ENCODE data around the gene MED26.

The MED26 gene

DNA sequence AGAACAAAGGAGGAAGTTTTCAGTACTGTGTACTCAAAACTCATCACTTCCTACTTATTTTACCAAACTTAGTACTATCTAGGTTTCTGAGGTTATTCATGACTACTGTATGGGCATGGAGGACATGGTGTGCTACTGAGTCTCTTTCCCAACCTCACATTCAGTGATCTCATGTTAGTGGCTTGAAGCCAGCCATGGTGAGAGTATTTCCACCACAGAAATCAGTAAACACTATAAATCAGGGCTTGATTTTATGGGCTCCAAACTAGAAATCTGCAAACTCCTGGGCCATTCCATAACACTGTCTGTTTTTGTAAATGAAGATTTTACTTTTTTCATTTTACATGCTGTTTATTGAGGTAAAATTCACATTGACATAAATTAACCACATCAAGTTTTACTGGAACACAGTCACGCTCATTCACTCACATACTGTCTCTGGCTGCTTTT, 19.7 kb downstream of the MED26 start (continued):
- TF ChIP-seq, protein P1, sequence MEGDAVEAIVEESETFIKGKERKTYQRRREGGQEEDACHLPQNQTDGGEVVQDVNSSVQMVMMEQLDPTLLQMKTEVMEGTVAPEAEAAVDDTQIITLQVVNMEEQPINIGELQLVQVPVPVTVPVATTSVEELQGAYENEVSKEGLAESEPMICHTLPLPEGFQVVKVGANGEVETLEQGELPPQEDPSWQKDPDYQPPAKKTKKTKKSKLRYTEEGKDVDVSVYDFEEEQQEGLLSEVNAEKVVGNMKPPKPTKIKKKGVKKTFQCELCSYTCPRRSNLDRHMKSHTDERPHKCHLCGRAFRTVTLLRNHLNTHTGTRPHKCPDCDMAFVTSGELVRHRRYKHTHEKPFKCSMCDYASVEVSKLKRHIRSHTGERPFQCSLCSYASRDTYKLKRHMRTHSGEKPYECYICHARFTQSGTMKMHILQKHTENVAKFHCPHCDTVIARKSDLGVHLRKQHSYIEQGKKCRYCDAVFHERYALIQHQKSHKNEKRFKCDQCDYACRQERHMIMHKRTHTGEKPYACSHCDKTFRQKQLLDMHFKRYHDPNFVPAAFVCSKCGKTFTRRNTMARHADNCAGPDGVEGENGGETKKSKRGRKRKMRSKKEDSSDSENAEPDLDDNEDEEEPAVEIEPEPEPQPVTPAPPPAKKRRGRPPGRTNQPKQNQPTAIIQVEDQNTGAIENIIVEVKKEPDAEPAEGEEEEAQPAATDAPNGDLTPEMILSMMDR (tag by site-specific recombination; IDR thresholded peaks at IDR 0.05): no peak
- TF ChIP-seq, protein P2, sequence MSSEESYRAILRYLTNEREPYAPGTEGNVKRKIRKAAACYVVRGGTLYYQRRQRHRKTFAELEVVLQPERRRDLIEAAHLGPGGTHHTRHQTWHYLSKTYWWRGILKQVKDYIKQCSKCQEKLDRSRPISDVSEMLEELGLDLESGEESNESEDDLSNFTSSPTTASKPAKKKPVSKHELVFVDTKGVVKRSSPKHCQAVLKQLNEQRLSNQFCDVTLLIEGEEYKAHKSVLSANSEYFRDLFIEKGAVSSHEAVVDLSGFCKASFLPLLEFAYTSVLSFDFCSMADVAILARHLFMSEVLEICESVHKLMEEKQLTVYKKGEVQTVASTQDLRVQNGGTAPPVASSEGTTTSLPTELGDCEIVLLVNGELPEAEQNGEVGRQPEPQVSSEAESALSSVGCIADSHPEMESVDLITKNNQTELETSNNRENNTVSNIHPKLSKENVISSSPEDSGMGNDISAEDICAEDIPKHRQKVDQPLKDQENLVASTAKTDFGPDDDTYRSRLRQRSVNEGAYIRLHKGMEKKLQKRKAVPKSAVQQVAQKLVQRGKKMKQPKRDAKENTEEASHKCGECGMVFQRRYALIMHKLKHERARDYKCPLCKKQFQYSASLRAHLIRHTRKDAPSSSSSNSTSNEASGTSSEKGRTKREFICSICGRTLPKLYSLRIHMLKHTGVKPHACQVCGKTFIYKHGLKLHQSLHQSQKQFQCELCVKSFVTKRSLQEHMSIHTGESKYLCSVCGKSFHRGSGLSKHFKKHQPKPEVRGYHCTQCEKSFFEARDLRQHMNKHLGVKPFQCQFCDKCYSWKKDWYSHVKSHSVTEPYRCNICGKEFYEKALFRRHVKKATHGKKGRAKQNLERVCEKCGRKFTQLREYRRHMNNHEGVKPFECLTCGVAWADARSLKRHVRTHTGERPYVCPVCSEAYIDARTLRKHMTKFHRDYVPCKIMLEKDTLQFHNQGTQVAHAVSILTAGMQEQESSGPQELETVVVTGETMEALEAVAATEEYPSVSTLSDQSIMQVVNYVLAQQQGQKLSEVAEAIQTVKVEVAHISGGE (tag by site-specific recombination; conservative IDR thresholded peaks at IDR 0.05; ENCODE audit: low read depth): no peak
- TF ChIP-seq ZNF629 (tag by site-specific recombination; IDR thresholded peaks at IDR 0.05) (peak; percentile 74), HOXC10 (CRISPR knock-in tag; IDR thresholded peaks at IDR 0.05) (no peak), ZNF660 (tag by site-specific recombination; IDR thresholded peaks at IDR 0.05) (peak; percentile 84), ZNF239 (tag by site-specific recombination; IDR thresholded peaks at IDR 0.05) (no peak), ZNF16 (tag by site-specific recombination; IDR thresholded peaks at IDR 0.05; ENCODE audit: low read depth) (no peak), RBAK (tag by site-specific recombination; IDR thresholded peaks at IDR 0.05) (no peak), ZXDB (tag by site-specific recombination; IDR thresholded peaks at IDR 0.05) (peak; percentile 75), ZSCAN16 (tag by site-specific recombination; IDR thresholded peaks at IDR 0.05) (no peak), SALL2 (tag by site-specific recombination; IDR thresholded peaks at IDR 0.05; ENCODE audit: borderline replicate concordance) (no peak), ZNF514 (tag by site-specific recombination; IDR thresholded peaks at IDR 0.05) (no peak), ZNF623 (tag by site-specific recombination; IDR thresholded peaks at IDR 0.05) (no peak), ZNF155 (tag by site-specific recombination; IDR thresholded peaks at IDR 0.05) (no peak), ZNF473 (tag by site-specific recombination; IDR thresholded peaks at IDR 0.05) (no peak), ZNF600 (tag by site-specific recombination; IDR thresholded peaks at IDR 0.05) (peak; percentile 99), ZBTB7A (tag by site-specific recombination; IDR thresholded peaks at IDR 0.05; ENCODE audit: low read depth) (no peak), ZEB2 (tag by site-specific recombination; IDR thresholded peaks at IDR 0.05) (peak; percentile 84; the same call in 1 of the 2 replicates), ZNF677 (tag by site-specific recombination; IDR thresholded peaks at IDR 0.05) (no peak), GLIS1 (tag by site-specific recombination; IDR thresholded peaks at IDR 0.05) (0 out of 2 replicates have a peak, but pooled peaks have one; percentile 12), HOXA7 (CRISPR knock-in tag; IDR thresholded peaks at IDR 0.05; ENCODE audit: borderline replicate concordance) (no peak)
- TF ChIP-seq, protein P3, sequence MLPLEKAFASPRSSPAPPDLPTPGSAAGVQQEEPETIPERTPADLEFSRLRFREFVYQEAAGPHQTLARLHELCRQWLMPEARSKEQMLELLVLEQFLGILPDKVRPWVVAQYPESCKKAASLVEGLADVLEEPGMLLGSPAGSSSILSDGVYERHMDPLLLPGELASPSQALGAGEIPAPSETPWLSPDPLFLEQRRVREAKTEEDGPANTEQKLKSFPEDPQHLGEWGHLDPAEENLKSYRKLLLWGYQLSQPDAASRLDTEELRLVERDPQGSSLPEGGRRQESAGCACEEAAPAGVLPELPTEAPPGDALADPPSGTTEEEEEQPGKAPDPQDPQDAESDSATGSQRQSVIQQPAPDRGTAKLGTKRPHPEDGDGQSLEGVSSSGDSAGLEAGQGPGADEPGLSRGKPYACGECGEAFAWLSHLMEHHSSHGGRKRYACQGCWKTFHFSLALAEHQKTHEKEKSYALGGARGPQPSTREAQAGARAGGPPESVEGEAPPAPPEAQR (tag by site-specific recombination; IDR thresholded peaks at IDR 0.05): no peak
- TF ChIP-seq, protein P4, sequence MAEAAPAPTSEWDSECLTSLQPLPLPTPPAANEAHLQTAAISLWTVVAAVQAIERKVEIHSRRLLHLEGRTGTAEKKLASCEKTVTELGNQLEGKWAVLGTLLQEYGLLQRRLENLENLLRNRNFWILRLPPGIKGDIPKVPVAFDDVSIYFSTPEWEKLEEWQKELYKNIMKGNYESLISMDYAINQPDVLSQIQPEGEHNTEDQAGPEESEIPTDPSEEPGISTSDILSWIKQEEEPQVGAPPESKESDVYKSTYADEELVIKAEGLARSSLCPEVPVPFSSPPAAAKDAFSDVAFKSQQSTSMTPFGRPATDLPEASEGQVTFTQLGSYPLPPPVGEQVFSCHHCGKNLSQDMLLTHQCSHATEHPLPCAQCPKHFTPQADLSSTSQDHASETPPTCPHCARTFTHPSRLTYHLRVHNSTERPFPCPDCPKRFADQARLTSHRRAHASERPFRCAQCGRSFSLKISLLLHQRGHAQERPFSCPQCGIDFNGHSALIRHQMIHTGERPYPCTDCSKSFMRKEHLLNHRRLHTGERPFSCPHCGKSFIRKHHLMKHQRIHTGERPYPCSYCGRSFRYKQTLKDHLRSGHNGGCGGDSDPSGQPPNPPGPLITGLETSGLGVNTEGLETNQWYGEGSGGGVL (tag by site-specific recombination; IDR thresholded peaks at IDR 0.05): peak; percentile 56
- TF ChIP-seq, protein P5, sequence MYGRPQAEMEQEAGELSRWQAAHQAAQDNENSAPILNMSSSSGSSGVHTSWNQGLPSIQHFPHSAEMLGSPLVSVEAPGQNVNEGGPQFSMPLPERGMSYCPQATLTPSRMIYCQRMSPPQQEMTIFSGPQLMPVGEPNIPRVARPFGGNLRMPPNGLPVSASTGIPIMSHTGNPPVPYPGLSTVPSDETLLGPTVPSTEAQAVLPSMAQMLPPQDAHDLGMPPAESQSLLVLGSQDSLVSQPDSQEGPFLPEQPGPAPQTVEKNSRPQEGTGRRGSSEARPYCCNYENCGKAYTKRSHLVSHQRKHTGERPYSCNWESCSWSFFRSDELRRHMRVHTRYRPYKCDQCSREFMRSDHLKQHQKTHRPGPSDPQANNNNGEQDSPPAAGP (tag by site-specific recombination; IDR thresholded peaks at IDR 0.05): 0 out of 2 replicates have a peak, but pooled peaks have one; percentile 18
- TF ChIP-seq, protein P6, sequence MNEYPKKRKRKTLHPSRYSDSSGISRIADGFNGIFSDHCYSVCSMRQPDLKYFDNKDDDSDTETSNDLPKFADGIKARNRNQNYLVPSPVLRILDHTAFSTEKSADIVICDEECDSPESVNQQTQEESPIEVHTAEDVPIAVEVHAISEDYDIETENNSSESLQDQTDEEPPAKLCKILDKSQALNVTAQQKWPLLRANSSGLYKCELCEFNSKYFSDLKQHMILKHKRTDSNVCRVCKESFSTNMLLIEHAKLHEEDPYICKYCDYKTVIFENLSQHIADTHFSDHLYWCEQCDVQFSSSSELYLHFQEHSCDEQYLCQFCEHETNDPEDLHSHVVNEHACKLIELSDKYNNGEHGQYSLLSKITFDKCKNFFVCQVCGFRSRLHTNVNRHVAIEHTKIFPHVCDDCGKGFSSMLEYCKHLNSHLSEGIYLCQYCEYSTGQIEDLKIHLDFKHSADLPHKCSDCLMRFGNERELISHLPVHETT (tag by site-specific recombination; IDR thresholded peaks at IDR 0.05): peak; percentile 36; the same call in 1 of the 2 replicates
- TF ChIP-seq, protein P7, sequence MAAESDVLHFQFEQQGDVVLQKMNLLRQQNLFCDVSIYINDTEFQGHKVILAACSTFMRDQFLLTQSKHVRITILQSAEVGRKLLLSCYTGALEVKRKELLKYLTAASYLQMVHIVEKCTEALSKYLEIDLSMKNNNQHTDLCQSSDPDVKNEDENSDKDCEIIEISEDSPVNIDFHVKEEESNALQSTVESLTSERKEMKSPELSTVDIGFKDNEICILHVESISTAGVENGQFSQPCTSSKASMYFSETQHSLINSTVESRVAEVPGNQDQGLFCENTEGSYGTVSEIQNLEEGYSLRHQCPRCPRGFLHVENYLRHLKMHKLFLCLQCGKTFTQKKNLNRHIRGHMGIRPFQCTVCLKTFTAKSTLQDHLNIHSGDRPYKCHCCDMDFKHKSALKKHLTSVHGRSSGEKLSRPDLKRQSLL (tag by site-specific recombination; IDR thresholded peaks at IDR 0.05): no peak
- TF ChIP-seq, protein P8, sequence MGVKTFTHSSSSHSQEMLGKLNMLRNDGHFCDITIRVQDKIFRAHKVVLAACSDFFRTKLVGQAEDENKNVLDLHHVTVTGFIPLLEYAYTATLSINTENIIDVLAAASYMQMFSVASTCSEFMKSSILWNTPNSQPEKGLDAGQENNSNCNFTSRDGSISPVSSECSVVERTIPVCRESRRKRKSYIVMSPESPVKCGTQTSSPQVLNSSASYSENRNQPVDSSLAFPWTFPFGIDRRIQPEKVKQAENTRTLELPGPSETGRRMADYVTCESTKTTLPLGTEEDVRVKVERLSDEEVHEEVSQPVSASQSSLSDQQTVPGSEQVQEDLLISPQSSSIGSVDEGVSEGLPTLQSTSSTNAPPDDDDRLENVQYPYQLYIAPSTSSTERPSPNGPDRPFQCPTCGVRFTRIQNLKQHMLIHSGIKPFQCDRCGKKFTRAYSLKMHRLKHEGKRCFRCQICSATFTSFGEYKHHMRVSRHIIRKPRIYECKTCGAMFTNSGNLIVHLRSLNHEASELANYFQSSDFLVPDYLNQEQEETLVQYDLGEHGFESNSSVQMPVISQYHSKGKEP (tag by site-specific recombination; IDR thresholded peaks at IDR 0.05): peak; percentile 38; the same call in 1 of the 2 replicates

Data from HEK293 (cell line).